ENCODE data around the gene SLC16A2. TPM values are rescaled to one million over a fixed set of nuclear protein-coding genes. Genes with fewer than 3 reads are reported as not detected.

SLC16A2 gene
- total RNA-seq, 1 donor from 2014 or later, result 8.1 TPM

DNA sequence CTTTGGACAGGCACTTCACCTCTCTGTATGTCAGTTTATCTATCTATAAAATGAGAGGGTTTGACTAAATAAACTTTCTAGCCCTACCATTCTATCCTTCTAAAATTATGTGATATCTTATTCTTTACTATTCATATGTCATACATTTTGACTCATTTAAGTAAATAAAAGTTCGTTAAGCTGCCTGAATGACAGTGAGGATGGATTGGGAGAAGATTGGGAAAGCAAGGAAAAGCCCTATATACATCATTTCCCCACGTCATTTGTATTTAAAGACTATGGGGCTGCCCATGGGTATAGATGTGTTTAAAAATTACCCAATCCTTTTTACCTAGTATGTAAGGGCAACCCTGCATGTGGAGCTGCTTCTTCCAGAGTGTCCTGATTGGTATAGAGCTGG lies 5.3 kb downstream of the SLC16A2 start:
- Histone ChIP-seq H3K4me1 (no peaks in the 10 kb centered on the region), H3K4me3 (no peak overlapping the region), H3K27ac (no peak overlapping the region), H3K27me3 (no peaks in the 10 kb centered on the region), H3K36me3 (no peaks in the 10 kb centered on the region), H3K9me3 (no peaks in the 10 kb centered on the region)
- intact Hi-C loops (cut with DNase I), result no loop called here
- TF ChIP-seq, protein P1, sequence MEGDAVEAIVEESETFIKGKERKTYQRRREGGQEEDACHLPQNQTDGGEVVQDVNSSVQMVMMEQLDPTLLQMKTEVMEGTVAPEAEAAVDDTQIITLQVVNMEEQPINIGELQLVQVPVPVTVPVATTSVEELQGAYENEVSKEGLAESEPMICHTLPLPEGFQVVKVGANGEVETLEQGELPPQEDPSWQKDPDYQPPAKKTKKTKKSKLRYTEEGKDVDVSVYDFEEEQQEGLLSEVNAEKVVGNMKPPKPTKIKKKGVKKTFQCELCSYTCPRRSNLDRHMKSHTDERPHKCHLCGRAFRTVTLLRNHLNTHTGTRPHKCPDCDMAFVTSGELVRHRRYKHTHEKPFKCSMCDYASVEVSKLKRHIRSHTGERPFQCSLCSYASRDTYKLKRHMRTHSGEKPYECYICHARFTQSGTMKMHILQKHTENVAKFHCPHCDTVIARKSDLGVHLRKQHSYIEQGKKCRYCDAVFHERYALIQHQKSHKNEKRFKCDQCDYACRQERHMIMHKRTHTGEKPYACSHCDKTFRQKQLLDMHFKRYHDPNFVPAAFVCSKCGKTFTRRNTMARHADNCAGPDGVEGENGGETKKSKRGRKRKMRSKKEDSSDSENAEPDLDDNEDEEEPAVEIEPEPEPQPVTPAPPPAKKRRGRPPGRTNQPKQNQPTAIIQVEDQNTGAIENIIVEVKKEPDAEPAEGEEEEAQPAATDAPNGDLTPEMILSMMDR (IDR thresholded peaks at IDR 0.05), result no peak
- DNase-seq, result no peak
- no peak for ATAC-seq

DNA sequence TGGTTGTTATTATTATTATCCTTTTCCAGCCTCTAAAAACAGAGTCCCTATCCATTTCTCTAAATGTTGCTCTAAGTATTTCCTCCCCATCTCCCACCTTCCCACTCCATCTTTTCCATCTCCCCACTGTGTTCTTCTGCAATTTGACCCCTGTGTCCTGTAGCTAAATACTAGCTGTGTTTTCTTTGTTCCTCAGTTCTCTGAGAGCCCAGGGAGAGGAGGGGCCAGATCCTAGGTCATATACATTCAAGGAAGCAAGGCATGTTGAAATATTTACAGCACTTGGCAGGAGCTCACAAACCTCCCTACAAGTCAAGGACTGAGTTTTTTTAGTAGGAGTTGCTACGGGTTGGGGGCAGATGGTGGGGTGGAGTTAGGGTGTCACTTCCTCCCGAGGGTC lies 10.5 kb downstream of the SLC16A2 start:
- TF ChIP-seq, protein P1 (IDR thresholded peaks at IDR 0.05), result no peak
- H3K27ac ChIP-seq, result no peak overlapping the region
- H3K27me3 ChIP-seq, result no peaks in the 10 kb centered on the region
- no peak overlapping the region for H3K4me3 ChIP-seq
- H3K4me1 ChIP-seq, result no peaks in the 10 kb centered on the region
- ATAC-seq (no peak), DNase-seq (no peak)
- no peaks in the 10 kb centered on the region for H3K9me3 ChIP-seq
- intact Hi-C loops (cut with DNase I), result no loop called here
- no peaks in the 10 kb centered on the region for H3K36me3 ChIP-seq

DNA sequence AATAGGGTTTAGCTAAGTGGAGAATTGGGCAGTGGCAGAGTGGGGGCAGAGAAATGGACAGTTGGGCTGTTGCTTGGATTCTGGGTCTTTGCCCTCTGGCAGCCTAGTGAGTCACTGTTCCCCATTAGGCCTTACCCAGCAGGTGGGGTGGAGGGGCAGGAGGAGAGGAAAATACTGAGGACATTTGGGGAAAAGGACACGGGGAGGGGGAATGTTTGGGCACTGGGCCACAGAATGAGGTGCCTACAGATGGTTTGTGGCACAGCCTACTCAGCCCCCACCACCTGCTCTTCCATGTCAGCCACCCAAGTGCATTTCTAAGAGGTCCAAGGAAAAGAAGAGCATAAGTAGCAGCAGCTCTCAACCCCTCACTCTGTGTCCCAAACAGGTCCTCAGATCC lies 13.0 kb downstream of the SLC16A2 start:
- Histone ChIP-seq H3K27me3 (no peaks in the 10 kb centered on the region), H3K4me1 (no peaks in the 10 kb centered on the region), H3K4me3 (no peak overlapping the region), H3K36me3 (no peaks in the 10 kb centered on the region), H3K27ac (no peak overlapping the region), H3K9me3 (no peaks in the 10 kb centered on the region)
- intact Hi-C loops (cut with DNase I), result no loop called here
- TF ChIP-seq, protein P1 (IDR thresholded peaks at IDR 0.05), result no peak
- DNase-seq, result no peak
- no peak for ATAC-seq

DNA sequence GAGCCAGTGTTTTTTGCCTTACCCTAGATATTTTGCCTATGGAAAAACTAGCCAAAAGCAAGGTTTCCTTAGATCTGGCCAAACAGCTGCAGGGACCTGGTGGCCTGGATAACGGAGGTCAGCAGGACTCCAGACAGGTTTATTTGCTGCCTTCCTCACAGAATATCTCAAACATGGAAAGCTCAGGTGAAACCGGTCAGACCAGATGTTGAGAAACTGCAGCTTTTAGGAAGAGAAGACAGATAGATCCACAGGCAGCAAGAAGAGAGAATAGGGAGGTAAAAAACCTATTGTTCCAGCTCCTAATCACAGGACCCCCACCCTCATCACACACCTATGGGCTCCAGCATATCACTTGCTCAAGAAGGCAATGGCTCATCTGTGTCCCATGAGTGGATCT lies 16.2 kb downstream of the SLC16A2 start:
- ATAC-seq (no peak), DNase-seq (no peak)
- no peaks in the 10 kb centered on the region for H3K9me3 ChIP-seq
- no peak overlapping the region for H3K4me3 ChIP-seq
- no peaks in the 10 kb centered on the region for H3K27me3 ChIP-seq
- TF ChIP-seq, protein P1 (IDR thresholded peaks at IDR 0.05), result no peak
- no peaks in the 10 kb centered on the region for H3K4me1 ChIP-seq
- H3K36me3 ChIP-seq, result no peaks in the 10 kb centered on the region
- no peak overlapping the region for H3K27ac ChIP-seq
- intact Hi-C loops (cut with DNase I), result no loop called here

DNA sequence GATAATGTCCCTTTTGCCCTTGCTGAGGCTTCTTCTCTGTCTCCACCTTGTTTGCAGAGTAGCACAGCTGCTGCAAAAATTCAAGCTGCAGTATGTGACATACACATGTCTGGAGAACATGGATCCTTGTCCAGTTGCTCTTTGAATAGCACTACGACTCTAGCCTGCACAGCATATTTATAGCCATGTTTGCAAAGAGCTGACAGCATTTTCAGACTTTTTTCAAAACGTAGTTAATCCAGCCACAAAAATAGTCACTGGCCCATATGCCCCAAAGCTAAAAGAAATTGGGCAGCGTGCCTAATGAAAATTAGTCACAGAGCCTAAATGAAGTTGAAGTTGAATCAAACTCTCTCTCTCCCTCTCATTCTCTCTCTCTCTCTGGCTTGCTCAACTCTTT lies 17.5 kb downstream of the SLC16A2 start:
- ATAC-seq, result no peak
- intact Hi-C loops (cut with DNase I), result no loop called here
- no peaks in the 10 kb centered on the region for H3K36me3 ChIP-seq
- no peaks in the 10 kb centered on the region for H3K27me3 ChIP-seq
- H3K4me3 ChIP-seq, result no peak overlapping the region
- H3K27ac ChIP-seq, result no peak overlapping the region
- no peak for DNase-seq
- H3K9me3 ChIP-seq, result no peaks in the 10 kb centered on the region
- H3K4me1 ChIP-seq, result no peaks in the 10 kb centered on the region
- TF ChIP-seq, protein P1 (IDR thresholded peaks at IDR 0.05), result no peak

DNA sequence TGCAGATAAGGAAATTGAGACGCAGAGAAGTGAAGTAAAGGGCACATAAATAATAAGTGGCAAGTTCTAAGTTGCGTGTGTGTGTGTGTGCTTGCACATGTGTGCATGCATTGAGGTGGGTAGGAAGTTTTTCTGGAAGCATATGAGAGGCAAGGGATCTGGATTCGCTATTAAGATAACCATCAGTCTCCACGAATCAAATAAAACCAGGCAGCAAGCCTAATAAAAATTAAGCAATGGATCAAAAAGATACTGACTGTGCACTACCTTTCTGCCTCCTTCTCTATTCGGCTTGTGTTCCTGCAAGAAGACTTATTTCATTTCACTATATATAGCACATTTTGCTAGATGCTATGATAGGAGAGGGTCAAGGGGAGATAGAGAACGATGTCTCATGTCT lies 23.8 kb downstream of the SLC16A2 start:
- DNase-seq (no peak), ATAC-seq (no peak)
- no peaks in the 10 kb centered on the region for H3K4me1 ChIP-seq
- H3K4me3 ChIP-seq, result no peak overlapping the region
- no peaks in the 10 kb centered on the region for H3K36me3 ChIP-seq
- H3K9me3 ChIP-seq, result no peaks in the 10 kb centered on the region
- intact Hi-C loops (cut with DNase I), result no loop called here
- no peaks in the 10 kb centered on the region for H3K27me3 ChIP-seq
- H3K27ac ChIP-seq, result no peak overlapping the region
- TF ChIP-seq, protein P1 (IDR thresholded peaks at IDR 0.05), result no peak
